ENCODE data around the gene CNPY3. TPM values are rescaled to one million over a fixed set of nuclear protein-coding genes. Genes with fewer than 3 reads are reported as not detected.

CNPY3 gene
- polyA plus RNA-seq, 1 donor from 2014 or later = 26.4 TPM

- Histone ChIP-seq H4K20me1 (ENCODE audit: insufficient read depth) (no peaks in the 10 kb centered on the region), H3K27me3 (ENCODE audit: insufficient read depth, low read depth, low read length) (no peaks in the 10 kb centered on the region), H3K4me3 (ENCODE audit: low read length) (no peak within 1 kb of the TSS)
Observed at GRCh38 chr6:42915732-42916131, 13.5 kb upstream of the CNPY3 start, which contains the start of gene PTCRA. TSS of gene PTCRA (plus strand) at chr6:42916053. CDS start at chr6:42916070, 17 bp downstream.

GRCh38 chr6:42916288-42916687, 13.0 kb upstream of the CNPY3 start:
- no peaks in the 10 kb centered on the region for H3K9me2 ChIP-seq (ENCODE audit: insufficient read depth, low read length)
- H3K27ac ChIP-seq (ENCODE audit: low read length) = no peak overlapping the region
- TF ChIP-seq TAF1 (IDR thresholded peaks at IDR 0.05; ENCODE audit: low read depth) (no peak), POLR2AphosphoS5 (IDR thresholded peaks at IDR 0.05) (no peak), RAD21 (conservative IDR thresholded peaks at IDR 0.05) (no peak), REST (IDR thresholded peaks at IDR 0.05; ENCODE audit: borderline replicate concordance) (no peak), SMC3 (conservative IDR thresholded peaks at IDR 0.05; ENCODE audit: poor library complexity) (no peak), EP300 (conservative IDR thresholded peaks at IDR 0.05; ENCODE audit: poor library complexity, severe bottlenecking) (no peak), MXI1 (conservative IDR thresholded peaks at IDR 0.05; ENCODE audit: poor library complexity, severe bottlenecking) (no peak), EZH2 (IDR thresholded peaks at IDR 0.05; ENCODE audit: borderline replicate concordance, insufficient read depth, low read length, poor library complexity, severe bottlenecking) (no peak), CTCF (IDR thresholded peaks at IDR 0.05; ENCODE audit: poor library complexity, severe bottlenecking) (no peak)
- H3K4me3 ChIP-seq (ENCODE audit: low read length) = no peak overlapping the region
- H3K9ac ChIP-seq (ENCODE audit: low read length) = no peak overlapping the region
- no peaks in the 10 kb centered on the region for H3K36me3 ChIP-seq (ENCODE audit: insufficient read depth, low read length)
- no peaks in the 10 kb centered on the region for H4K20me1 ChIP-seq (ENCODE audit: insufficient read depth)
- H3F3A ChIP-seq (ENCODE audit: insufficient read depth, low read length, poor library complexity, severe bottlenecking) = no peaks in the 10 kb centered on the region
- H2AFZ ChIP-seq (ENCODE audit: low read depth, low read length) = no peak overlapping the region
- no peak overlapping the region for H3K4me2 ChIP-seq (ENCODE audit: low read length)
- no peaks in the 10 kb centered on the region for H3K79me2 ChIP-seq (replicated peaks; ENCODE audit: insufficient read depth, low read length)
- H3K9me3 ChIP-seq (ENCODE audit: low read length) = no peaks in the 10 kb centered on the region
- no peaks in the 10 kb centered on the region for H3K27me3 ChIP-seq (ENCODE audit: insufficient read depth, low read depth, low read length)

More at GRCh38 chr6:42915732-42916131, 13.5 kb upstream of the CNPY3 start, which contains the start of gene PTCRA:
- Histone ChIP-seq H3K9me2 (ENCODE audit: insufficient read depth, low read length) (no peaks in the 10 kb centered on the region), H3F3A (ENCODE audit: insufficient read depth, low read length, poor library complexity, severe bottlenecking) (no peaks in the 10 kb centered on the region), H3K9me3 (ENCODE audit: low read length) (no peaks in the 10 kb centered on the region), H2AFZ (ENCODE audit: low read depth, low read length) (no peak within 1 kb of the TSS), H3K9ac (ENCODE audit: low read length) (no peak within 1 kb of the TSS), H3K27ac (ENCODE audit: low read length) (no peak within 1 kb of the TSS), H3K36me3 (ENCODE audit: insufficient read depth, low read length) (no peaks in the 10 kb centered on the region), H3K4me2 (ENCODE audit: low read length) (no peak within 1 kb of the TSS), H3K79me2 (replicated peaks; ENCODE audit: insufficient read depth, low read length) (no peaks in the 10 kb centered on the region)
- TF ChIP-seq RAD21 (conservative IDR thresholded peaks at IDR 0.05) (no peak), MXI1 (conservative IDR thresholded peaks at IDR 0.05; ENCODE audit: poor library complexity, severe bottlenecking) (no peak), EP300 (conservative IDR thresholded peaks at IDR 0.05; ENCODE audit: poor library complexity, severe bottlenecking) (no peak), CTCF (IDR thresholded peaks at IDR 0.05; ENCODE audit: poor library complexity, severe bottlenecking) (no peak), SMC3 (conservative IDR thresholded peaks at IDR 0.05; ENCODE audit: poor library complexity) (no peak), TAF1 (IDR thresholded peaks at IDR 0.05; ENCODE audit: low read depth) (no peak), POLR2AphosphoS5 (IDR thresholded peaks at IDR 0.05) (no peak)
